Stimulated activated CD8-positive, alpha-beta memory T cell treated with anti-CD3 and anti-CD28 coated beads, Interleukin-4, amount 100 ng/mL, for 24 hours (primary cell): ENCODE results near the gene TTF2.

Source experiments
- DNase-seq: peaks from one replicate; pipeline ENCODE4 v3.0.0-alpha.2; 2020; ENCODE audit warnings: low read depth

Gene TTF2

GRCh38 chr1:117046781-117047180 is 13.3 kb upstream of the TTF2 start:
- DNase-seq, result no peak

DNA sequence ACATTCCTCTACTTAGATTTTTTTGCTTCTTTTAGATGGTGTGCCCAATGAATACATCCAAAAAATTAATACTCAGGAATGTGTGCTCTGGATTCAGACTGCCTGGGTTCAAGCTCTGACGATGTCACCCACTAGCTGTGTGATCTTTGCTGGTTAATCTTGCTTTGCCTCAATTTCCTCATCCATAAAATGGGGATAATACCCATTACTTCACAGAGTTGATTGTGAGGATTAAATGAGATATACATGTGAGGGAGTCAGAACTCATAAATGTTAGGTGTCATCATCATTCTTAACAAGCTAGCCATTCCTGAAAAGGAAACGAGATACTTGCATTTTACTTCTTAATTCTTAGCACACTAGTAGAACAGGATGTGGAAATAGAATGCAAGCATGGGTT is 12.9 kb upstream of the TTF2 start:
- no peak for DNase-seq

- DNase-seq, result no peak
Observed at GRCh38 chr1:117049857-117050256, 10.3 kb upstream of the TTF2 start.

DNA sequence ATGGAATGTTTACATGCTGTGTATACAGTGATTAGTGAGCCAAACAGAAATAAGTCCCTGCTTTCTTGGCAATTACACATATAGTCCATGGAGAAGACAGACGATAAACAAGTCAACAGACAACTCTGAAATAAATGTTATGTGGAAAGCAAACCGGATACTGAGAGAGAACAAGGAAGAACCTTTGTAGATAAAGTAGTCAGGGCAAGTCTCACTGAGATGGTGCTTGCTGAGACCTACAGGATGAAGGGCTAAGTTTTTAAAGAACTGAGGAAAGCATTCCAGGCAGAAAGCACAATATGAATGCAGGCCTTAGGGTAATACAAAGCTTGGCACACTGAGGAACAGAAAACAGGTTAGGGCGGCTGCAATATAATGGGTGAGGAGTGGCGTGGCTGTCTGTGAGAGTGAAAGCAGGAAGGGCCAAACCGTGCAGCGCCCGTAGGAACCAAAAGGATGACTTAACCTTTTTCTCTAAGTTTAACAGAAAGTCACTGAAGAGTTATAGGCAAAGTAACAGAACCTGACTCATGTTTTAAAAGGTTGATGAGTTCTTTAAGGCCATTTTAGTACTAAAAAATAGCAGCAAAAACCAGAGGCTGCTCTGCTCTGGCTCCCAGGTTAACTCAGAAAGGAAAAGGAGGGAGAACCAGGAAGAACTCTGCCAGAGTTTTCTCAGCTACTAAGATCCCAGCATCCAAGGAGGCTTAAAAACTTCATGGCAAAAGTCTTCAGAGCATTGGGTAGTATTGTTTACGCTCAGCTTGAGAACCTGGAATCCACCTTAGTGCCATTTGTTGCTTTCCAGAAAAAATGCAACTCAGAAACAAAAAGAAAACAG is 8.7 kb upstream of the TTF2 start:
- no peak for DNase-seq

GRCh38 chr1:117054068-117054467 is 6.1 kb upstream of the TTF2 start:
- DNase-seq, result no peak

DNA sequence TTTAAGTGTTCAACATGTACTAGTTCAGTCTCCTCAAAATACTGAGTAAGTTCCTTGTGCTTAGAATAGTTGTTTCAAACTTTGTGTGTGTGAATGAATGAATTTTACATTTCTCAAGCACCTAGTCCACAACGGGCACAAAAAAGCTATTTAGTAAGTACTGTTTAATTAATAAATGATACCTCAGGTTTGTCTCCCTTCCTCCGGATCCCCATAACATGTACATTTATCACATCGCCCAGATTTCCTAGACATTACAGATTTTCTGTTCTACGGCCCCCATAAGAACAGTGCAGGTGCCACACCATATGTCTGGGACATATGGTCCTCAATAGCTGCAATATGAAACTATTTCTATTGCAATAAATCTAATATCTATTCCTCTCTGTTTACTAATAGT is 1.3 kb upstream of the TTF2 start:
- DNase-seq, result no peak

DNA sequence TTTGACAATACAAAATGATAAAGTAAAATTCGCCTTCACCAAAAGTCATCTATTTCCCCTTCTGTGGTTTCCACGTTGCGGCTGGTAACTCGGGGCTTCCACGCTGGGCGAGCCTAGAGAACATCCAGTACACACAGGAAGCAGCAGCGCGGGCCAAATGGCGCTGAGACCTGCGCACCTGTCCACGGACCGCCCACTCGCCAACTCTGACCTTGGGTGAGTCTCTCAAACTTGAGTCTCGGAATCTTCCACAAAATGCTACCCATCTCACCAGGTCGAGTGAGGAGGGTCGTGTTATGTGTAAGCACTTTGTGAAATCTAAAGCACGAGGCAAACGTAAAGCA is 820 bp upstream of the TTF2 start:
- DNase-seq, result peak; percentile 49

GRCh38 chr1:117060441-117061317 is 553 bp downstream of the TTF2 start:
- DNase-seq, result no peak

- DNase-seq, result no peak
Observed at GRCh38 chr1:117061986-117062415, 1.9 kb downstream of the TTF2 start.

DNA sequence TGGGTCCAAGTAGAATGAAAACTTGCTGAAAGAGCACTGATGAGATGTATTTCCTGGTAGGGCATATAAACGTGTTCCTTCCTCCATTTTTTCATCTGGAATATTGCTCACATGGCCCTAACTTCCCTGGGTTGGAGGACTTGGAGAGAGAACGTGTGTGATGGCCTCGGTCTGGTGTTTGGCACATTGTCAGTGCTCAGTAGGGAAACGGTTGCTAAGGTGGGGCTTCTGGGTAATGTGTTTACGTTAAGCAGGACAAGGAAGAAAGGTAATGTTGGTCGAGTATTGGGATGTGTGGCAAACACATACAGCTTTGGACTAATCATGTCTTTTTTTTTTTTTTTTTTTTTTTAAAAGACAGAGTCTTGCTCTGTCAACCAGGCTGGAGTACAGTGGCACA is 6.2 kb downstream of the TTF2 start:
- no peak for DNase-seq

DNA sequence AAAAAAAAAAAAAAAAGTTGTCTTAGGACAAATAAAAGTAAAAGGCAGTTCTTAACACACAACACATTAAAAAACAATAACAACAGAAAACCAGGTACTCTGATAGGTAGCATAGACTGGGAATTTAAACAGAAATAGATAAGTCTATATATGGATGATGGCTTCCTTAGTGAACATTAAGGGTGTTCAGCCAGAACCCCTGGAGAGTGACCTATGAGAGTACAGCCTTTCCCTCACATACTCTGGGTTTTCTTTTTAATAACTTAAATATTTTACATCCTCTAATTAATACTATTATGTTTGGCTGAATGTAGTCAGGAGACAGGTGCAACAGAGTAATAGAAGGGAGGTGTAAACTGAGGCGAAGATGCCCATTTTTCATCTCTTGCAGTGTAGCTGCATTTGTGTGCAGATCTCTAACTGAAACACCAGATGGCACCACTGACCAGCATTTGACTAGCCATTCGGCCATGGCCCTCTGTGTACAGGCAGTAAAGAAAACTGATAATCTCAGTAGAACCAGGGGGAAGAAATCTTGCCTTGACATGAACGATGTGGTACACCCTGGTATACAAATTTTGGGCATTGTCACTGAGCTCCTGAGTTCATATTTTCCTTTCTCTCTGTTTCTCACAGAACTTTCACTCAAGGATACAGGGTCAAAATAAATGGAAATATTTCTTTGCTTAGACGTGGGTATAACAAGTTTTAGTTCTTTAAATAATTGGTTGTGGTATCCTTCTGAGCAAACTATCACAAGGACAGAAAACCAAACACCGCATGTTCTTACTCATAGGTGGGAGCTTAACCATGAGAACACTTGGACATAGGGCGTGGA is 7.6 kb downstream of the TTF2 start:
- DNase-seq, result no peak

GRCh38 chr1:117068580-117068979 is 8.5 kb downstream of the TTF2 start:
- no peak for DNase-seq

DNA sequence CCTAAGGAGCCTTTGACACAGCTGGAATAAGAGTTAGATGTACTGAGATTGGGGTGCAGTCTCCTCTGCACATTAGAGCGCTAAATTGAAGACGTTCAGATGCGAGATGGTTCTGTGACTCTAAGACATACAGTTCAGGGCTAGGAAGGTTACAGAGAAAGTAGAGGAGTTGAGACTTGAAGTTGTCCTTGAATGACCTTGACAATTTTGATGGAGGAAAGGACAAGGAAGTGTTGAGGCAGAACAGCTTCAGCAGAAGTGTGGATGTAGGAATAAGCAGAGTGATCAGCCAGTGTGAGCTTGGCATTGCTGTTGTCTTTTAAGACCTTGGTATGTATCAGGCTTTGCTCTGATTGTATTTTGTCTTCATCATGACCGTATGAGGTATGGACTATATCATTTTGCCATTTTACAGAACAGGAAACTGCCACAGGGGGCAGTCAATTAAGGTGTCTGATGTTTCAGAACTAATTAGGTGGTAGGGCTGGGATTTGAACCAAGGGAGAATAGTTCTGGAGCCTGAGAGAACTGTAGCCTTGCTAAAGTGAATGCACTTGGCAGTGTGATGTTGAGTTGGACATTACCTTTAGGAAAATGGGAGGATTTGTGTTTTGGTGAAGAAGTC is 9.2 kb downstream of the TTF2 start:
- DNase-seq, result no peak

DNA sequence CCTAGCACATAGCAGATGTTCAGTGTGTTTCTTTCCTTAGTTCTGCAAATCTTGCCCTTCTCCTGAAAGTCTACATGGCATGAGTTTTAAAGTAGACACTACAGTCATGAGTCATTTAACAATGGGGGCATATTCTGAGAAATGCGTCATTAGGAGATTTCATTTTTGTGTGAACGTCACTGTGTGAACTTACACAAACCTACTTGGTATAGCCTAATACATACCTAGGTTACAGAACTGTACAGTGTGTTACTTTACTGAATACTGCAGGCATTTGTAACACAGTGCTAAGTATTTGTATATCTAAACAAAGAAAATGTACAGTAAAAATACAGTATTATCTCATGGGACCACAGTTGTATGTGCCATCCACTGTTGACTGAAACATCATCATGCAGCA is 10.0 kb downstream of the TTF2 start:
- no peak for DNase-seq

- no peak for DNase-seq
Observed at GRCh38 chr1:117076648-117077047, 16.5 kb downstream of the TTF2 start.

DNA sequence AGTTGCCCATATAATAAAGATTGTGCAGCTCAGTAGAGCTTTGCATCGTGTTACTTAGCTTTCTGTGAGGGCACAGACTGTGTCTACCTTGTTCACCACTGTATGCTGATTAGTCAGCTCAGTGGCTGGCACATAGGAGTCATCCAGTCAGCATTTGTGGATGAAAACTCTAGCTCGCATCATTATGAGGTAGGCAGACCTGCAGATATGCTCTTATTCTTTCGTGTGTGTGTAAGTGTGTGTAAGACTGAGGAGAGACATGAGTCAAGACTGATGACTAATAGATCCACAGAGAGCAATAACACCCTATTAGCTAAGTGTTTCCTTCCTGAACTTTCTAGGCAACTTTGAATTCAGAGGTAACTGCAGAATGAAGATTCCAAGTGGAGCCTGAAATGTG is 17.1 kb downstream of the TTF2 start:
- peak; percentile 30 for DNase-seq

DNA sequence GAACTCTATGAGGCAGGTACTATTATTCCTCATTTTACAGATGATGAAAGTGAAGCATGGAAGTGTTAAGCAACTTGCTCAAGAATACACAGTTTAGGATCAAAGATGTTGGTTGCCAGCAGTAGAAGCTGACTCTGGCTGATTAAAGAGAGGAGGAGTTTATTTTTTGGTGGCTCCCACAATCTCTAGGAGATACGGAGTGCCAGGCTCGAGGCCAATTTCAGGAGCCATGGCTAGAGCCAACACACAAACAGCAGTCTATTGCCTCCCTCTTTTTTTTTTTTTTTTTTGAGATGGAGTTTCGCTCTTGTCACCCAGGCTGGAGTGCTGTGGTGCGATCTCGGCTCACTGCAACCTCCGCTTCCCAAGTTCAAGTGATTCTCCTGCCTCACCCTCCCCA is 19.6 kb downstream of the TTF2 start:
- no peak for DNase-seq

DNA sequence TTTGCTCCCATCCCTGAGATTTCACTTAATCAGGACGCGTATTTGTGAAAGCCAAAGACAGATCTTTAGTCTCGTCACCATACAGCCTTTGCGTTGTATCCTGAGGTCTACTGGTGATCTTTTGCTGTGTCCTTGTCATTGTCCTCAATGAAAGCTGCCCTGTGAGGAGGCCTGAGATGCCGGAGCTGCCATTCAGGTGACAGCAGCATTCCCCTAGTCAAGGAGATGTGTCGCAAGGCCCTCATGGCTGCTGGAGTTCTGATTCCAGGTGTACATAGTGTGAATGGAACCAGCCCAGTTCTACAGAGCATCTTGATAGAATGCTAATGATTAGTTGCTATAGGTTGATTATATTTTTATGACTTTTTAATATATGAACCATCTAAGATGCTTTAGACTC is 24.1 kb downstream of the TTF2 start:
- no peak for DNase-seq

DNA sequence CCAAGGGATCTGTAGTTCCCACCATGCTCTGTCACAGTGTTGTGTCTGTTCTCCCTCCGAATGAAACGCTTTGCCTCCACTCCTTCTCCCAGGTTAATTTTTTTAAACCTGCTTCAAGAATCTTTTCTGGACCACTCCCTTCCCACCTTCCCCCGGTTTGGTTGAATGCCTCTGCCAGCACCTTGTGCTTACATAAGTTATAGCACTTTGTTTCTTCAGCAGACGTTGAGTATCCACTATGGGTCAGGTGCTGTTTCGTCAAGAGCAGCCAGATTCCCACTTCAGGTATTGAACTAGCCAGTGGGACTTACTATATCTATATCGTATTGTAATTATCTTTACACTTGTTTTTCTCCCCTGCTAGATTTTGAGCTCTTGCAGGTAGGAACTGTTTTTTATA is 27.6 kb downstream of the TTF2 start:
- DNase-seq, result no peak

DNA sequence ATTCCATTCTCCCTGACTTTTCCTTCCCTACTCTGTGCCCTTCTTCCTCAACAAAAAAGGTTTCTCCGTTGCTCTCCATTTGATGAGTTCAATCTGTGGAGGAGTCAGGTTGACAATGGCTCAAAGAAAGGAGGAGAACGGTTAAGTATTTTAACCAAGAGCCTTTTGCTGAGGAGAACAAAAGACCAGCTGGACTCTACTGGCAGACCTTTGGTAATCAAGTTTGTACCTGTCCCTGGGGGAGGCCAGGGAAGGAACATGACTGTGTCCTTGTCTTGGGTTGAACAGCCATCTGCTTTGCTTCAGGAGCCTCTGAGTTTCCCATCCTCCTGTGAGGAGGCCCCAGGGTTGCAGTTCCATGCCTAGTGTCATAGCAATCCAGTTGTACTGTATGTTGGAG is 29.9 kb downstream of the TTF2 start:
- no peak for DNase-seq

GRCh38 chr1:117092594-117092993 is 32.5 kb downstream of the TTF2 start:
- DNase-seq, result no peak

- DNase-seq, result no peak
Observed at GRCh38 chr1:117093091-117093534, 33.0 kb downstream of the TTF2 start.
